Measurements from ENCODE around the gene ID1.

GRCh38 chr20:31620246-31620645 lies 15.2 kb downstream of the ID1 start:
- TF ChIP-seq CTCF (IDR thresholded peaks at IDR 0.05 in 8 of 11, conservative IDR thresholded peaks at IDR 0.05 in 3 of 11) (no peak), POLR2A (IDR thresholded peaks at IDR 0.05) (no peak), POLR2AphosphoS5 (IDR thresholded peaks at IDR 0.05) (no peak)
